Embryonic facial prominence (tissue), 1 donor: ENCODE measurements around the gene RXRA.

Experiments
- DNase-seq: peaks from one replicate; pipeline ENCODE4 v3.0.0-alpha.2; 2016; ENCODE audit errors: extremely low spot score

RXRA gene

GRCh38 chr9:134399435-134400056 is 73.3 kb downstream of the RXRA start:
- DNase-seq, result no peak

DNA sequence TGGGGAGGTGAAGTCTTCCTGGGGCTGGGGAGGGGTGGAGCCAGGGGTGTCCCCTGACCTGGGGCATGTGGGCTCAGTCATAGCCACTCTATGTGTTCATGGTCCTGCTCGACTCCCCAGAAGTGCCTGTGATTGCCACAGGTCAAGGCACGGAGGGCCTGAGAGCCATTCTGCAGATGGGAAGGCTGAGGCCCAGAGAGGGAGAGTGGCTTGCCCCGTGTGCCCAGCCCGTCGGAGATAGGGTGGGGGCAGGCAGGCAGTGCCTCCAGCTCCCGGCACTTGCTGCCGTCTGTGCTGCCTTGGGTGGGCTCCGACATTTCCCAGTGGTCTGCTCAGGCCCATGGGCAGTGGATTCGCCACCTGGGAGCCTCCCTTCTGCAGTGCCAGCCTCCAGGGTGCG is 74.0 kb downstream of the RXRA start:
- DNase-seq, result no peak

GRCh38 chr9:134401391-134401790 is 75.1 kb downstream of the RXRA start:
- DNase-seq, result no peak

DNA sequence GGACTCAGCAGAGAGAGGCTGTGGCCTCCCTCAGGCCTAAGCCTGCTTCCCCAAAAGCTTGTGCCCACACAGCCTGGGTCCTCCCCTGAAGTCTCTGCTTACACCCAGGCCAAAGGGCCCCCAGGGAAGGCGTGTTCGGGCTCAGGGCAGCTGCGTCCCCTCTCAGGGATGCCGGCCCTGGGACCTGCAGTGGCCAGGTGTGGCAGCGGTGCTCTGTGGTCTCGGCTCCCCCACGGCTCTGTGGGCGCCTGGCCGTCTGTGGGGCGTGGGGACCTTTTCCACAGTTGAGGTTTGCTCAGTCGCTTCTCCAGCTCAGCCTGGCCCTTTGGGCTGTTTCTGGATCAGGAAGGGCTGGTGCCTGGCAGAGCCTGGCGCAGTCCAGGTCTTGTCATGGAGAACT is 75.9 kb downstream of the RXRA start:
- no peak for DNase-seq

DNA sequence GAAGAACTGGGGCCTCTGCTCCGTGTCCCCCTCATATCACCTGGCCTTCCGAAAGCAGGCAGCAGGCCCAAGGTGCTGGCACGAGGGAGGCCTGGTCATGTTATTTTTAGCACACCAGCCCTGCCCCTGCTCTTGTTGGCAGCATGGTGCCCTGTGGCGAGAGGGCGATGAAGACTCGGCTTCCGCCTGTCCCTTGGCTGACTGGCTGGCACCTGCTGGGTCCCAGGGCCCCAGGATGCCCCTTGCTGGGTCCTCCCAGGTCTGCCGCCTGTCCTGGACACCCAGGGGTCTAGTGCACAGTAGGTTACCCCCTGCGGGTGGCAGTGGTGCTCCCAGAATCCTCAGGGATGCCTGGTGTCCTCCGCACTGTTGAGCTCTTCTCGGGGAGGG is 77.0 kb downstream of the RXRA start:
- no peak for DNase-seq

GRCh38 chr9:134403682-134404301 is 77.5 kb downstream of the RXRA start:
- no peak for DNase-seq

- DNase-seq, result no peak
Measured at GRCh38 chr9:134404376-134405358, 78.4 kb downstream of the RXRA start.

DNA sequence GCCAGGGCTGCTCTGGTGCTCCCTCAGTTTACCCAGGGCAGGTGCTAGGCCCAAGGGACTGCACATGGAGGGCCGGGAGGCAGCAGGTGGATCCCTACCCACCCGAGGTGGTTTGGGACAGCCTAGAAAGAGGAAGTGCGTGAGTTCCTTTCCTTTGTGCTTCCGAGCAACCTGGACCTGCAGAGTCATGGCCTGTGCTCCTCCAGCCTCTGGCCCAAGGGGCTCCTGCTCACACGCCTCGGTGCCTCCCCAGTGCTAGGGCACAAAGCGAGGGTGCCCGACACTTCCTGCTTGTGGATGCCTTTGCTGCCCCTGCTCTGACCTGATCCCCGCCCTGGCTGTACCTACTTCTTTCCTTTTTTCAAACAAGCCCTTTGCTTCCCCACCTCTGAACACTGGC is 79.3 kb downstream of the RXRA start:
- DNase-seq, result no peak

- DNase-seq, result no peak
Measured at GRCh38 chr9:134406366-134407120, 80.3 kb downstream of the RXRA start.

DNA sequence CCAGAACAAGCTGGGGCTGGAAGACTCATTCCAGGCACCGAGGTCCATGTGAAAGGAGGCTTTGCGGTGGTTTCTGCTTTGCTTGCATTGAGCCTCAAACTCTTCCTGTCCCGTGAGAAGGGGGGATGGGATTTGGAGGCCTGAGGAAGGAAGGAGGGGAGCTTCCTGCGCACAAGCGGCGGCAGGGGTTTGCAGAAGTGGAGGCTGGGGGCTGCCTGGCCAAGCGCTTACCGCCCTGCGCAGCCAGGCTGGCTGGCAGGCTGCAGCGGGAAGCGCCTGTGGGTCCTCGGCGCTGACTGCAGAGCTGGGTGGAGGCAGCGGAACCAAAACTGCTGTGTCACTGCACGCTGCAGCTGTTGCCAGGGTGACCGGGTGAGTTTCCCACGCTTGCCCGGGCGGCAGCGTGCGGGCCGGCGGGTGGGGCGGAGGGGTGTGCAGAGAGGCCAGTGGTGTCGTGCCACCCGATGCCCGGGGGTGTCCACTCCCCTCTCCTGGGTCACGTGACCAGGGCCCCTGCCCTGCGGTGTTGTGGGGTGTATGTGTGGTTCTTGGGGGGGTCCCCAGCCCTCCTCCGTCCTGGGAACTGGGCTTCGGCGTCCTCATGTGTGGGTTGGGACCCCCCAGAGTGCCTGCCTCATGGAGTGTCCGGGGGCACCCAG is 81.0 kb downstream of the RXRA start:
- peak; percentile 55 for DNase-seq

DNA sequence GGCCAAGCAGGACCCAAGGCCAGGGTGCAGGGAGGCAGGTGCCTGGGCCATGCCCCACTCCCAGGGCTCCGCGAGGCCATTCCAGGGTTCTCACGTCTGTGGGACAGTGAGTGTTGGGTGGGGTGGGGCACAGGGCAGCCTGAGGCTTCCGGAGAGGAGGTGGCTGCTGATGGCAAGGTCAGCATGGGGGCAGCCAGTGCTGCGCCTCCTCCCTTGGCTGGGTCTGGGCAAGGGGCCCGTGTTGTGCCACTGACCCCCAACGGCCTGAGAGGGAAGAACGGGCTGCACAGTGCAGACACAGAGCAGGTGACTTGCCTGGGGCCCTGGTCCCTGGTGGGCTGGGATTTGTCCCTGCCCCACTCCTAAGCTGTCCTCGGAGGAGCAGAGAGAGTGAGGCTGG is 82.1 kb downstream of the RXRA start:
- DNase-seq, result no peak

- no peak for DNase-seq
Measured at GRCh38 chr9:134408939-134409737, 82.9 kb downstream of the RXRA start.

DNA sequence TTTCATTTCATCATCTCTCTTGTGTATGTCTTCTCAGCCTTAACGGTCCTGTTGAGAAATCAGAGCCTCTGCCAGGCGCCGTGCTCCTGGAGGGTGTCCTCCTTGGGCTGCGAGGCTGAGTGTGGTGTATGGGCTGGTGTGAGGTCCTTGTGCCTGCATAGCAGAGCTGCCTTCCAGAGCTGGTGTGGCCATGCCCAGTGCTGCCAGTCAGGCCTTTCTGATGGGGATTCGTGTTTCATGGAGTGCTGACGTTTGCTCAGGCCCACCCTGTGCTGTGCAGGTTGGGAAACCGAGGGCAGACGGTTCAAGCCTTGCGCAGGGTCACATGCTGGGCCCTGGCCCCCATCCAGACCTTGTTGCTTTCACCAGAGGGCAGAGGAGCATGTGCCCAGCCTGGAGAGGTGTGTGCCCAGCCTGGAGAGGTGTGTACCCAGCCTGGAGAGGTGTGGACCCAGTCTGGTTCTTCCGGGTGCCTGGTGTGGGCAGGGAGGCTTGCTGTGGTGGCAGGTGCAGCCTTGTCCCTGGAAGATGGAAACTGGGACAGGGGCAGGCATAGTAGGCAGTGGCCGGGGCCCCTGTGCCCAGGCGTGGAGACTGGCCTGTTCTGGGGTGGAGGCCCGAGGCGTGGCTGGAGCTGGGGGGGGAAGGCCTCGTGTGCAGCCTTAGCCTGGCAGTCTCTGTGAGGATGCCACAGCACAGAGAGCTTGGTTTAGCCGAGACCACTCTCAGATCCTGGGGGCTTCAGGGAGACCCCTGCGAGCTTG is 84.0 kb downstream of the RXRA start:
- no peak for DNase-seq

GRCh38 chr9:134410835-134411217 is 84.6 kb downstream of the RXRA start:
- DNase-seq, result no peak

GRCh38 chr9:134411440-134412297 is 85.4 kb downstream of the RXRA start:
- no peak for DNase-seq

GRCh38 chr9:134412298-134412711 is 86.0 kb downstream of the RXRA start:
- DNase-seq, result no peak

GRCh38 chr9:134413112-134413715 is 87.0 kb downstream of the RXRA start:
- no peak for DNase-seq

GRCh38 chr9:134413890-134414623 is 87.8 kb downstream of the RXRA start:
- no peak for DNase-seq
